Measurements from ENCODE around the gene EXOSC3. TPM values are rescaled to one million over a fixed set of nuclear protein-coding genes. Genes with fewer than 3 reads are reported as not detected.

EXOSC3 gene
- total RNA-seq, 1 donor from 2014 or later, result 13.1 TPM

GRCh38 chr9:37746448-37747270, 38.2 kb downstream of the EXOSC3 start:
- intact Hi-C loops (cut with DNase I), result loop anchor here (5.0 to 10.0 kb wide), 3 partner anchors 162 to 656 kb away; no protein-coding TSS in a partner anchor
- no peak for DNase-seq (ENCODE audit: low spot score)

GRCh38 chr9:37745970-37746369, 38.9 kb downstream of the EXOSC3 start:
- DNase-seq (ENCODE audit: low spot score), result no peak

GRCh38 chr9:37740631-37741328, 44.1 kb downstream of the EXOSC3 start:
- no peak for DNase-seq (ENCODE audit: low spot score)
- intact Hi-C loops (cut with DNase I), result loop anchor here (10.0 kb wide), 1 partner anchor 156 kb away; no protein-coding TSS in a partner anchor

More at GRCh38 chr9:37745970-37746369, 38.9 kb downstream of the EXOSC3 start:
- intact Hi-C loops (cut with DNase I), result loop anchor here (5.0 to 10.0 kb wide), 3 partner anchors 161 to 656 kb away; no protein-coding TSS in a partner anchor

GRCh38 chr9:37740128-37740527, 44.7 kb downstream of the EXOSC3 start:
- intact Hi-C loops (cut with DNase I), result loop anchor here (10.0 kb wide), 1 partner anchor 155 kb away; no protein-coding TSS in a partner anchor
- DNase-seq (ENCODE audit: low spot score), result no peak

GRCh38 chr9:37739222-37739621, 45.6 kb downstream of the EXOSC3 start:
- intact Hi-C loops (cut with DNase I), result no loop called here
- DNase-seq (ENCODE audit: low spot score), result no peak

- DNase-seq (ENCODE audit: low spot score), result no peak
- intact Hi-C loops (cut with DNase I), result no loop called here
Observed at GRCh38 chr9:37732952-37733351, 51.9 kb downstream of the EXOSC3 start.

- intact Hi-C loops (cut with DNase I), result no loop called here
- peak; percentile 43 for DNase-seq (ENCODE audit: low spot score)
Observed at GRCh38 chr9:37732086-37732741, 52.6 kb downstream of the EXOSC3 start.

GRCh38 chr9:37730839-37731238, 54.0 kb downstream of the EXOSC3 start:
- no peak for DNase-seq (ENCODE audit: low spot score)
- intact Hi-C loops (cut with DNase I), result no loop called here

- intact Hi-C loops (cut with DNase I), result no loop called here
- no peak for DNase-seq (ENCODE audit: low spot score)
Observed at GRCh38 chr9:37730256-37730655, 54.6 kb downstream of the EXOSC3 start.

Other genes with a start within 250 kb of the EXOSC3 start
- gene FBXO10, start 208.7 kb downstream of the EXOSC3 start, total RNA-seq, result 5.9 TPM
- 52.9 TPM for gene TOMM5, start 192.5 kb downstream of the EXOSC3 start, total RNA-seq
- gene FRMPD1, start 134.1 kb downstream of the EXOSC3 start, total RNA-seq, result 0.27 TPM
- 4.5 TPM for gene TRMT10B, start 31.3 kb downstream of the EXOSC3 start, total RNA-seq
- 15.7 TPM for gene DCAF10, start 15.7 kb upstream of the EXOSC3 start, total RNA-seq
- gene SLC25A51, start 119.1 kb upstream of the EXOSC3 start, total RNA-seq, result 29.0 TPM